Loucy (cell line): ENCODE measurements around the gene SCYGR8.

Experiments used
- H2AFZ ChIP-seq: fragments of 200-600 bp; sonication (generic); 2 replicates; pipeline ENCODE4 v1.6.0; 2016; ENCODE audit warnings: antibody characterized with exemption, mild to moderate bottlenecking, low read length, moderate library complexity
- H3F3A ChIP-seq: fragments of 200-600 bp; 2 replicates; pipeline ENCODE4 v1.6.0; 2016; ENCODE audit warnings: antibody characterized with exemption, low read depth, mild to moderate bottlenecking
- H3K27me3 ChIP-seq: fragments of 200-600 bp; sonication (generic); 2 replicates; pipeline ENCODE4 v1.6.1; 2014; ENCODE audit warnings: low read length, mild to moderate bottlenecking; ENCODE audit not compliant: insufficient read depth, poor library complexity, severe bottlenecking
- H3K36me3 ChIP-seq: fragments of 200-600 bp; sonication (generic); 2 replicates; pipeline ENCODE4 v1.6.1; 2016; ENCODE audit warnings: low read length; ENCODE audit not compliant: insufficient read depth
- H3K4me1 ChIP-seq: fragments of 200-600 bp; sonication (generic); 2 replicates; pipeline ENCODE4 v1.5.1; 2014; ENCODE audit warnings: low read length, mild to moderate bottlenecking; ENCODE audit not compliant: insufficient read depth, poor library complexity, severe bottlenecking
- H3K4me2 ChIP-seq: fragments of 200-600 bp; sonication (generic); 2 replicates; pipeline ENCODE4 v1.6.0; 2014; ENCODE audit warnings: antibody characterized with exemption, low read length, low read depth, mild to moderate bottlenecking; ENCODE audit not compliant: poor library complexity, severe bottlenecking
- H3K4me3 ChIP-seq: fragments of 200-600 bp; sonication (generic); 2 replicates; pipeline ENCODE4 v1.5.1; 2014; ENCODE audit warnings: low read length, mild to moderate bottlenecking, mixed read lengths; ENCODE audit not compliant: poor library complexity, severe bottlenecking
- H3K79me2 ChIP-seq: fragments of 200-600 bp; sonication (generic); 2 replicates; pipeline ENCODE4 v1.6.1; 2014; ENCODE audit warnings: low read length; ENCODE audit not compliant: insufficient read depth
- H3K9ac ChIP-seq: fragments of 200-600 bp; sonication (generic); 2 replicates; pipeline ENCODE4 v1.6.0; 2014; ENCODE audit warnings: mild to moderate bottlenecking, low read depth, low read length, moderate library complexity; ENCODE audit not compliant: poor library complexity, severe bottlenecking
- H3K9me2 ChIP-seq: fragments of 200-600 bp; sonication (generic); replicated peaks from 2 replicates; pipeline ENCODE4 v1.6.1; 2016; ENCODE audit warnings: low read depth, low read length, mixed read lengths
- H3K9me3 ChIP-seq: fragments of 200-600 bp; sonication (generic); 2 replicates; pipeline ENCODE4 v1.6.1; 2014; ENCODE audit warnings: mild to moderate bottlenecking, antibody characterized with exemption, low read length, low read depth; ENCODE audit not compliant: insufficient read depth
- H4K20me1 ChIP-seq: fragments of 200-600 bp; sonication (generic); 2 replicates; pipeline ENCODE4 v1.6.0; 2014; ENCODE audit warnings: antibody characterized with exemption, low read length, mild to moderate bottlenecking; ENCODE audit not compliant: insufficient read depth, poor library complexity, severe bottlenecking
- CTCF ChIP-seq: fragments of 200-600 bp; sonication (generic); conservative IDR thresholded peaks from 2 replicates; pipeline ENCODE4 v1.5.1; 2014; ENCODE audit warnings: mild to moderate bottlenecking, antibody characterized with exemption, low read length
- EZH2phosphoT487 ChIP-seq: fragments of 200-600 bp; IDR thresholded peaks from 2 replicates; pipeline ENCODE4 v1.6.1; 2018; ENCODE audit warnings: antibody characterized with exemption, mild to moderate bottlenecking, moderate library complexity, borderline replicate concordance

Gene SCYGR8

GRCh38 chr2:227703280-227703732 is 42.4 kb upstream of the SCYGR8 start:
- Histone ChIP-seq H3K27me3 (no peaks in the 10 kb centered on the region), H3F3A (no peaks in the 10 kb centered on the region), H3K9ac (no peak overlapping the region), H3K4me2 (no peak overlapping the region), H2AFZ (no peak overlapping the region), H3K9me2 (no peaks in the 10 kb centered on the region), H3K4me3 (no peak overlapping the region), H4K20me1 (no peaks in the 10 kb centered on the region), H3K9me3 (no peaks in the 10 kb centered on the region), H3K4me1 (no peaks in the 10 kb centered on the region), H3K79me2 (no peaks in the 10 kb centered on the region), H3K36me3 (no peaks in the 10 kb centered on the region)
- TF ChIP-seq EZH2phosphoT487: no peak
- no peak for TF ChIP-seq CTCF

- Histone ChIP-seq H3K9me3 (no peaks in the 10 kb centered on the region), H3K36me3 (no peaks in the 10 kb centered on the region), H3K27me3 (no peaks in the 10 kb centered on the region), H3K9ac (no peak overlapping the region), H3K79me2 (no peaks in the 10 kb centered on the region), H3K4me3 (no peak overlapping the region), H3K9me2 (no peaks in the 10 kb centered on the region), H2AFZ (no peak overlapping the region), H4K20me1 (no peaks in the 10 kb centered on the region), H3F3A (no peaks in the 10 kb centered on the region), H3K4me1 (no peaks in the 10 kb centered on the region), H3K4me2 (no peak overlapping the region)
- TF ChIP-seq CTCF (no peak), EZH2phosphoT487 (no peak)
These were observed 41.7 kb upstream of the SCYGR8 start for GRCh38 chr2:227703961-227704360.

GRCh38 chr2:227706859-227707258 is 38.8 kb upstream of the SCYGR8 start:
- Histone ChIP-seq H3K79me2 (no peaks in the 10 kb centered on the region), H3K27me3 (no peaks in the 10 kb centered on the region), H3K9me3 (no peaks in the 10 kb centered on the region), H3K4me1 (no peaks in the 10 kb centered on the region), H3K4me3 (no peak overlapping the region), H3K4me2 (no peak overlapping the region), H3F3A (no peaks in the 10 kb centered on the region), H3K9ac (no peak overlapping the region), H4K20me1 (no peaks in the 10 kb centered on the region), H3K9me2 (no peaks in the 10 kb centered on the region), H2AFZ (no peak overlapping the region), H3K36me3 (no peaks in the 10 kb centered on the region)
- TF ChIP-seq CTCF: no peak
- TF ChIP-seq EZH2phosphoT487: no peak
